Germinal center (tissue), 1 donor: Measurements from ENCODE around the gene ZNF366.

Experiments used
- DNase-seq: peaks from one replicate; pipeline ENCODE4 v3.0.0; 2012; ENCODE audit warnings: mixed read lengths, low spot score

ZNF366 gene

DNA sequence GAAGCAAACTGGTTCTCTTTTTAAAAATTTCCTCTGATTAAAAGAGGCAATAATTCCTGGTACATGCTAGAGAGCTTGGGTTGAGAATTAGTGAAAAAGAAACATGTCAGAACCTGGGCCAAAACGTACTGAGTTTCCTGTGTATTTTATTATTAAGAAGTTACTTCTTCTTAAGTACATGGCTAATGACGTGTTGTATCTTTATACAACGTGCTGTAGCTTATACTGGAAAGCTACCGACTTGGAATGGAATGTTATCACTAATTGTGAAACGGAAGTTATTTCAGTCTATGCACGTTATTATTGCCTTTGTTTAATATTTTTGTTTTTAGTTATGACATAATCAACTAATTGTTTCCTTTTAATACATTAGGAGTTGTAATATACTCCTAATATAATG, 43.1 kb downstream of the ZNF366 start:
- DNase-seq = no peak

DNA sequence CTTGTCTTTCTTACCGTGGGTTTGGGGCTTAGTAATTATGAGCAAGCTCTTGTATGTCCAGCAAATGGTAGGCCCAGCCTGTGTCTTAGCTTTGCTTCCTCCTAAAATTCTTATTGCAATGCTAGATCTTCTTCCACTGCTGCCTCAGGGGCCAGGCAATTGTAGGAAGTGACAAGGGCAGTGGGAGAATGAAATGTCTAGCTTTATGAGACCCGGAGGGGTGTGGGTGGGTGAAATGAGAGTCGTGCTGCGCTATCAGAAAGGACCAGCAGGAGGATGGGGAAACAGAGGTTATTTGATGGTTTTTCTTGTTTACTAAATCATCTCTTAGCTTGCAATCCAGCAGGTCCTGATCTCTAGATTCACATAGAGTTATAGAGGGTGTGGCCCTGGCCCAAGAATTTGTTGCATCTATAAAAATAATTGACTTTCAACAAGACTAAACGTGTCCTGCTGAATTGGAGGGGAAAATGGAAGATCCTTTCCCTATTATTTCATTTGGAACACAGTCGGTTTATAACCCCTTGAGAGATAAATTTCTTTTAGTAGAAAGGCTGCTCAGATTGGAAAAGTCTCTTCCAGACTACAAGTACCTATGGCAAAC, 43.7 kb downstream of the ZNF366 start:
- no peak for DNase-seq

DNA sequence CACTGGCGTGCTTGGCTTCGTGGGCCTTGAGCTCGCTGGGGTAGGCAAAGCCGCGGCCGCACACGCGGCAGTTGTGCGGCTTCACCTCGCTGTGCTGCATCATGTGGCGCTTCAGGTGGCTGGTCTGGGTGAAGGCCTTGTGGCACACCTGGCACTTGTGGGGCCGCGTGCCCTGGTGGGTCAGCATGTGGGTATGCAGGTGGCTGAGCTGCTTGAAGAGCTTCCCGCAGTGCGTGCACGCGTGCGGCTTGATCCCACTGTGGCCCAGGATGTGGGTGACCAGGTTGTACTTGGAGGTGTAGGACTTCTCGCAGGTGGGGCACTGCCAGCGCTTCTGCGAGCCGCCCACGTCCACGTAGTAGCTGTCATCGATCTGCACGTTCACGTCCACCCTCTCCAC, 46.8 kb downstream of the ZNF366 start:
- no peak for DNase-seq

- DNase-seq = no peak
Measured at GRCh38 chr5:72459913-72460312, 47.3 kb downstream of the ZNF366 start.

- DNase-seq = no peak
Measured at GRCh38 chr5:72459089-72459661, 48.0 kb downstream of the ZNF366 start.

- DNase-seq = no peak
Measured at GRCh38 chr5:72458407-72458806, 48.8 kb downstream of the ZNF366 start.

DNA sequence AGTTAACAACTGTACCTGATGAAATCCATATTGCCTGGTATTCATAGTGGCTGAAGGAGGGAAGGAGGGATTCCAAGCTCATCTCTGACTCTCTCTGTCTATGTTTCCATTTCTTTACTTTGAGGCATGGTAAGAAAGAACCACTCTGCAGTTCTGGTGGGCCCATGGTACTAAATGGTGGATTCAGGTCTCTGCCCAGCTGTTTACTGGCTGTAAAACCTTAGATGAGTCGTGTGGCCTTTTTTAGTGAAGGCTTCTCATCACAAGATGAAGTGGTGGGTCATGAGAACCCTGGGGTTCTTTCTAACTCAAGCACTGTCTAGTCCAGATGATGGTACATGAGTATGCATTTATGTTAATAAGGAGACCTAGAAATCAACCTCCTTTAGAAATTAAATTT, 49.7 kb downstream of the ZNF366 start:
- DNase-seq = no peak

DNA sequence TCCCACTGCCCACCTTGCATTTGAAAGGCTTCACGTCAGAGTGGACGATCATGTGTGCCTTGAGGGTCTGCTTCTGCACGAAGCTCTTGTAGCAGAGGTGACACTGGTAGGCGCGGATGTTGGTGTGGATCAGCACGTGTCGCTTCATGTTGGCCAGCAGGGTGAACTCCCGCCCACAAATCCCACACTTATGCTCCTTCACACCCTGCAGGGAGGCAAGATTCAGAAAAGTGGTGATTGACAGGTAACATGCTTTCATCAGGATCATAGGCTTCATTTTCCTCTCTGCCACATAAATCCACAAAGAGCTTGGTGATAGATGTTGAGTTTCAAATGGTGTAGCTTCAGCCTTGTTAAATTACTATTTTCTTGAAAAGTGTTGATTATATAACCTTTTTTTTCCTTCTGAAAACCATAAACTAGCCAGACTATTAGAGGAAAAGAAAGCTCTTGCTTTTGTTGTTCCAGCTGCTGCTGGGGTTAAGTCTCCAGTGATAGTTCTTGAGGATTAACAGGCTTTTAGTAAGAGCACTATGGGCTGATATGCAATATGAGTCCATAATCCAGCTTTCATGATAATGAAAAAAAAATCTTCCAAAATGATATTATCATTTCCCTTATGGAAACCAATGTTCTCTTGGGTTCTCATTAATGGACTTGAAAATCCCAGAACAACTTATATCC, 50.7 kb downstream of the ZNF366 start:
- DNase-seq = no peak

- no peak for DNase-seq
Measured at GRCh38 chr5:72455476-72455875, 51.7 kb downstream of the ZNF366 start.

GRCh38 chr5:72454996-72455395, 52.2 kb downstream of the ZNF366 start:
- no peak for DNase-seq

- DNase-seq = no peak
Measured at GRCh38 chr5:72453246-72453775, 53.9 kb downstream of the ZNF366 start.

GRCh38 chr5:72452515-72453245, 54.5 kb downstream of the ZNF366 start:
- no peak for DNase-seq

GRCh38 chr5:72451741-72452505, 55.3 kb downstream of the ZNF366 start:
- DNase-seq = peak; percentile 41

GRCh38 chr5:72448368-72448767, 58.8 kb downstream of the ZNF366 start:
- DNase-seq = no peak

DNA sequence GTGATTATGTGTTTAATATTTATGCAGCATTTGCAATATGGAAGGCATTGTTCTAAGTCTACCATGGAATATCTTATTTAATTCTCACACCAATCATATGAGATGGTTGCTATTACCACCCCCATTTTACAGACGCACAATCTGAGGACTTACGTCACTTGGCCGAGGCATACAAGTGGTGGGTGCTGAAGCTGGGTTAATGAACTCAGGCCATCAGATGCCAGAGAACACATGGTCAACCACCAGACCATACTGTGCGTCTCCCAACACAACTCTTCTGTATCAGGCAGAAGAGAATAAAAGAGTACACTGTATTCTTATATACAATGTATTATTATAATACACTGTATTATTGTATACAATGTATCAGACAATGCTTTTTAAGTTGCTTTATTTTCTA, 59.5 kb downstream of the ZNF366 start:
- no peak for DNase-seq

- no peak for DNase-seq
Measured at GRCh38 chr5:72445969-72446368, 61.2 kb downstream of the ZNF366 start.

DNA sequence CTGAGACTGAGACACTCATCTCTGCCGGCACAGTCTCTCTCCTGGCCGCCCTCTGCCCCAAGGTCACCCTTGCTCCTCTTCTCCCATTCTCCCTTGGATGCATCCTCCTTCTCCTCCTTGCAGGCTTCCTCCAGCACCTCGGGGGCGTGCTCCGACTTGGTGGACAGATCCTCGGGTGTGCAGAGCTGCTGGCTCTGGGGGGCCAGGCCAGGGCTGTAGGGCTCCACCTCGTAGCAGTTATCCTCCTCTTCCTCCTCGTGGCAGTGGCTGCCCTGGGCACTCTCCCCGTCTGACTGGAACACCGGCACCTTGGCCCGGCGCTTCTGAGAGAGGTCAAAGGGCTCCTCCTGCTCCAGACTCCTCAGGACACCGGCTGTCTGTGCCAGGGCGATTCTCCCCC, 63.3 kb downstream of the ZNF366 start:
- DNase-seq = no peak

GRCh38 chr5:72441862-72442540, 65.2 kb downstream of the ZNF366 start:
- no peak for DNase-seq

GRCh38 chr5:72441094-72441723, 66.0 kb downstream of the ZNF366 start:
- no peak for DNase-seq

DNA sequence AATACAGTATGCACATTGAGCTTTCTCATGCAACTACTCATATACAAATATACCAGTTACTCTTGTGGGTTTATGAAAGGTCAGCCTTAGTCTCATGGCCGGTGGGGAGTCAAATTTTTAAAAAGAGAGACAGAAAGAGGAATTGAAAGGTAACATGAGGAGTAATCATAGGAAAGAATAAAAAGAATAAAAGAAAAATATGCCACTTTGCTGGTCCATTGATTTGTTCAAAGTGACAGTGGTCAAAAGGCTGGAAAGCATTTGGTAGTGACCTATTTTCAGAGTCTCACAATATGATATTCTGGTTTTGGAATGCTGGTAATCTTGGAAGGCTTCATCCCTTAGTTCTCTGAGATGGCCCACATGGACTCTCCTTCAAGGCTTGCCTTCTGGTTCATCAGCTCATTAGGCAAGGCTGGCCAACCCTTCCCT, 67.0 kb downstream of the ZNF366 start:
- DNase-seq = no peak

DNA sequence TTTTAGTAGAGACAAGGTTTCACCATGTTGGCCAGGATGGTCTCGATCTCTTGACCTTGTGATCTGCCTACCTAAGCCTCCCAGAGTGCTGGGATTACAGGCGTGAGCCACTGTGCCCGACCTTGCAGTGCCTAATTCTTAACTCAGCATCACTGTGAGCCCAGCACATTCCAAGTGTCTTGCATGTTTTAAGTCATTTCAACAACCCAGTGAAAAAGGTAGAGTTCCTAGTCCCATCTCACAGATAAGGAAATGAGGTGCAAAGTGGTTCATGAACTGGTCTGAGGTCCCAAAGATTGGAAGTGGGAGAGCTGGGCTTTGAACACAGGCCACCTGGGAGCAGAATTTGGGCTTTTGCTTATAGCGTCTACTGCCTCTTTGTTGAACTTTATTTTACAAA, 68.0 kb downstream of the ZNF366 start:
- DNase-seq = no peak
